NAMALWA (cell line): ENCODE measurements around the gene PDILT.
"Not testable (repeated sequence)": the region's sequence is repeated elsewhere in the genome, so short reads cannot be mapped to it uniquely, and the experiment has no call there.

Source experiments
- DNase-seq: peaks from one replicate; pipeline ENCODE4 v3.0.0-alpha.2; 2015; ENCODE audit warnings: low spot score

The PDILT gene, protein sequence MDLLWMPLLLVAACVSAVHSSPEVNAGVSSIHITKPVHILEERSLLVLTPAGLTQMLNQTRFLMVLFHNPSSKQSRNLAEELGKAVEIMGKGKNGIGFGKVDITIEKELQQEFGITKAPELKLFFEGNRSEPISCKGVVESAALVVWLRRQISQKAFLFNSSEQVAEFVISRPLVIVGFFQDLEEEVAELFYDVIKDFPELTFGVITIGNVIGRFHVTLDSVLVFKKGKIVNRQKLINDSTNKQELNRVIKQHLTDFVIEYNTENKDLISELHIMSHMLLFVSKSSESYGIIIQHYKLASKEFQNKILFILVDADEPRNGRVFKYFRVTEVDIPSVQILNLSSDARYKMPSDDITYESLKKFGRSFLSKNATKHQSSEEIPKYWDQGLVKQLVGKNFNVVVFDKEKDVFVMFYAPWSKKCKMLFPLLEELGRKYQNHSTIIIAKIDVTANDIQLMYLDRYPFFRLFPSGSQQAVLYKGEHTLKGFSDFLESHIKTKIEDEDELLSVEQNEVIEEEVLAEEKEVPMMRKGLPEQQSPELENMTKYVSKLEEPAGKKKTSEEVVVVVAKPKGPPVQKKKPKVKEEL

GRCh38 chr16:20404637-20405036 lies at the start of gene PDILT:
PDILT (minus strand) TSS chr16:20404737; CDS start chr16:20399300, 5,437 bp downstream.
- DNase-seq = no peak

GRCh38 chr16:20453633-20454032 lies 49.1 kb upstream of the PDILT start:
- DNase-seq = not testable (repeated sequence)

DNA sequence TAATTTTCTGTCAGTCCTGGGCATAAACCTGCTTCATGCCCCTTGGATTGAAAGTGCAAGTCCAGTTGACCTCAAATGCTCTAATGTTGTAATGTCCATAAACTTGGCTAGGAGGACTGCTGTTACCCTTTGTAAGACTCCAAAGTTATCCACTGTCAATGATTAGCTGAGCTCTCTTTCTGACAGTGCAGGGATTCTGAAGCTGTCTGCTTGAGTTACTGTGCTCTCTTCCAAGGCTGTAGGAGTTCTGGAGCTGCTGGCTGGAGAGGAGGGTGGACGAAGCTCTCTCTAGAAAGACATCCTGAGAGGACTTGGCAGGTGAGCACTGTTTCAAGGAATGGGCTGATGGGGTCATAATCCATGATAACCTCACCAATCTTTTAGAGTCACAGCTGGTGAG lies 46.8 kb upstream of the PDILT start, which contains the start of gene ACSM2A:
TSS of gene ACSM2A (plus strand) at position 158 of the 400 bp plus-strand sequence. CDS start 8,594 bp downstream, outside the sequence.
- not testable (repeated sequence) for DNase-seq

GRCh38 chr16:20446652-20447393 lies 42.3 kb upstream of the PDILT start:
- DNase-seq = not testable (repeated sequence)

DNA sequence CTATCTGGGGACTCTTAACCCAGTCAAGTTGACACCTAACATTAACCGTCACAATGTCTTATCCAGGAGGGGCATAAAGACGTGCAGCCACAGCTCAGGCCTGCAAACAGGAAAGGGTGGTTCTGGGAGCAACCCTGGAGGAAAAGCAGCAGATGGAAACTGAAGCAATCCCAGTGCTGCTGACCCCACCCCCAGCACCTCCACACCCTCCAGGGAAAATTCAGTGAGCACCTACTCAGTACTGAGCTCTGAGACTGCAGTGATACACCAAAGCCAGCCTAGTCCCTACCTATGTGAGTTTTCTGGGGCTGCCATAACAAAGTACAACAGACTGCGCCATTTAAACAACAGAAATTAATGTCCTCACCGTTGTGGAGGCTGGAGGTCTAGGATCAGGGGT lies 37.3 kb upstream of the PDILT start:
- not testable (repeated sequence) for DNase-seq

- DNase-seq = no peak
These were observed 36.7 kb upstream of the PDILT start for GRCh38 chr16:20441191-20441590.

DNA sequence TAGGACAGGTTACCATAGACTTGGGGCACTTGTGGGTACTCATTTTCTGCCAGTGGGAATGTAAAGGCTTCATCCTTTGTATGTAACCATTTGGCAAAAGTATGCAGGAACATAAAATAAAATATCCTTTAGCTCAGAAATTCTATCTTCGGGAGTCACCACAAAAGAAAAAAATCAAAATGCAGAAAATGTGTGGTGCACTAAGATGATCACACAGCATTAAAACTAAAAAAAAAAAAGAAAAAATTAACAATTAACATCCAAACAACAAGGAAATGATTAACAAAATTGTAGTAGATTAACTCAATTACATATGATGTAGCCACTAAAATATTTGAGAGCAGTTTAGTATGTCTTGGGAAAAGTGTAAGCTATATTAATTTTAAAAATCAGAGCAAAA lies 36.2 kb upstream of the PDILT start:
- DNase-seq = not testable (repeated sequence)

DNA sequence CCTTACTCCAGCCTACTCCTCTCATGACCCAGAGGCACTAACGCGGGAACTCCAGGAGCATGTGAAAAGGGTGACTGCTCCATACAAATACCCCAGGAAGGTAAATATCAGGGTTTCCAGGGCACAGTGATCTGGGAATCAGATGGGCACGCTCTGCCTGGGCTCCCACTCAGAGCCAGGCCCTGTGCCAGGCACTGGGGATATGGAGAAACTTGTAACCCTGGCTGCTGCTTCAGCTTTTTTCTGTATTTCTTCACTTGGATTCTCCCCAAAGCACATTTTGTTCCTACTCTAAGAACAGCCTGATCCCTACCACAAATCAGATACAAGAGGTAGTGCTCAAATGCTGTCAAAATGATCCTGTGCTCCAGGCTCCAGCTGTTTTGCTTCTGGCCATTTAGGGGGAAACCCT lies 35.3 kb upstream of the PDILT start:
- DNase-seq = not testable (repeated sequence)

- DNase-seq = not testable (repeated sequence)
These were observed 34.4 kb upstream of the PDILT start for GRCh38 chr16:20438950-20439349.

DNA sequence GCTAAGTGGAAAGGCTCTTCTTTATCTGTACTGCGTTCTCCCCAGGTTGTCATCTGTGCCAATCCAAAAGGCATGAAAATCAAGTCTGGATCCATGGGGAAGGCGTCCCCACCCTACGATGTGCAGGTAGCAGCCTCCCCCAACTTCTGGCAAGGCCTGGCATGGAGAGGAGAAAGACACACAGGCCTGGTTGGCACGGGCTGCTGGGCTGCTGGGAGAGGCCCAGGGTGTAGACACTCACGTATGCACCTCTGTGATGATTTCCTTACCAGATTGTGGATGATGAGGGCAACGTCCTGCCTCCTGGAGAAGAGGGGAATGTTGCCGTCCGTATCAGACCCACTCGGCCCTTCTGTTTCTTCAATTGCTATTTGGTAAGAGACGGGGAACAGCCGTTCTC lies 26.4 kb upstream of the PDILT start:
- no peak for DNase-seq

GRCh38 chr16:20430480-20430879 lies 25.9 kb upstream of the PDILT start:
- DNase-seq = not testable (repeated sequence)

DNA sequence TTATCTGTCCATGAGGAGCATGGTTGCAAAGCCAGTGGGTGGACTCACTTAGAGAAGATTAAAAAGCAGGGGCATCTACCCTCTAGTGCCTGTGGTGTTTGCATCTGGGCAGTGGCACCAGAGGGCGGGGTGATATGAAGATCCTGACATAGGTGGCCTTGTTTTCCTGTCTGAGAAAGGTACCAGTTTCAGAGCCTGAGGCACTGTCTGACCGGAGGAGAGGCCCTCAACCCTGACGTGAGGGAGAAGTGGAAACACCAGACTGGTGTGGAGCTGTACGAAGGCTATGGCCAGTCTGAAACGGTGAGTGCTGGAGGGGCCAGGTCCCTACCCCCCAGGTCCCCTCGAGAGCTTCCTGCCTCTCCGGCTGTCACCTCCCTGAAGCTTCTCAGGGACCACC lies 25.0 kb upstream of the PDILT start:
- DNase-seq = not testable (repeated sequence)

GRCh38 chr16:20427401-20427797 lies 22.9 kb upstream of the PDILT start:
- DNase-seq = not testable (repeated sequence)

GRCh38 chr16:20424129-20424866 lies 19.8 kb upstream of the PDILT start:
- DNase-seq = no peak

GRCh38 chr16:20423772-20424128 lies 19.2 kb upstream of the PDILT start:
- not testable (repeated sequence) for DNase-seq

DNA sequence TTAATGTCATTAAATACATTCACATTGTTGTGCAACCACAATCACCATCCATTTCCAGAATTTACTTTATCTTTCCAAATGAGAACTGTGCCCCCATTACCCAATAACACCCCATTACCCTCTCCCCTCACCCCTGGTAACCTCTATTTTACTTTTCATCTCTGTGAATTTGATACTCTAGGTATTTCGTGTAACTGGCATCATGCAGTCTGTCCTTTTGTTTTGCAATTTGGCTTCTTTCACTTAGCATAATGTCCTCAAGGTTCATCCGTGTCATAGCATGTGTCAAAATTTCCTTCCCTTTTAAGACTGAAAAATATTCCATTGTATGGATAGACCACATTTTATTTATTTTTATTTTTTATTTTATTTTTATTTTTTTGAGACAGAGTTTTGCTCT lies 17.2 kb upstream of the PDILT start:
- DNase-seq = not testable (repeated sequence)

DNA sequence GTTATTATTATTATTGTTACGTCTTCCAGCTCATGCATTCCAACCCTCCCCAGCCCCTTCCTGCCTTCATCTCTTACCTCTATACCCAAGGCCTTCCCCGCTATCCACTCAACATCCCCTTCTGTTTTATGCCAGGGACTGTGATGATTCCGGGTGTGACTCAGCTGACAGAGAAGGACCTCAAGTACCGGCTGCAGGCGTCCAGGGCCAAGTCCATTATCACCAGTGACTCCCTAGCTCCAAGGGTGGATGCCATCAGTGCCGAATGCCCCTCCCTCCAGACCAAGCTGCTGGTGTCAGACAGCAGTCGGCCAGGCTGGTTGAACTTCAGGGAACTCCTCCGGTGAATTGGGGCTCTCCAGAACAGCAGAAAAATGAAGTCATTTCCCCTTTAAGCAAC lies 14.6 kb upstream of the PDILT start:
- DNase-seq = not testable (repeated sequence)

DNA sequence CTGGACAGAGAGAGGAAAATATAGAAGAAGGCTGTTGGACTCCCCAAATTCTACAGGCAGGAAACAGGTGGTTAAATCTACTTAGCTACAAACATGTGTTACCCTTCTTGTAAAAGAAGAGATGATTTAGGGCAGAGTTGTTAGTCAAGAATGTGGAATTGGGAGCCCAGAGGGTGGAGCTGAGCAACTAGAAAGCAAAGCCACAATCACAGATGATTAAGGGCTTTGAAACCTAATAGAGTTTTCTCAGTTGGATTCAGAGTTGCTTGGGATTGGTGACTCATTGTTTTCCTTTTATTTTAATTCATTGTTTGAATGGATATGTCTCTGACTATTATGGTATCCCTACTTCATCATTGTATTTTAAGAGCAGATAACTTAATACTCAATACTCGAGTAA lies 11.0 kb upstream of the PDILT start:
- no peak for DNase-seq

GRCh38 chr16:20411055-20411454 lies 6.5 kb upstream of the PDILT start:
- no peak for DNase-seq

GRCh38 chr16:20410121-20410723 lies 5.7 kb upstream of the PDILT start:
- DNase-seq = no peak

DNA sequence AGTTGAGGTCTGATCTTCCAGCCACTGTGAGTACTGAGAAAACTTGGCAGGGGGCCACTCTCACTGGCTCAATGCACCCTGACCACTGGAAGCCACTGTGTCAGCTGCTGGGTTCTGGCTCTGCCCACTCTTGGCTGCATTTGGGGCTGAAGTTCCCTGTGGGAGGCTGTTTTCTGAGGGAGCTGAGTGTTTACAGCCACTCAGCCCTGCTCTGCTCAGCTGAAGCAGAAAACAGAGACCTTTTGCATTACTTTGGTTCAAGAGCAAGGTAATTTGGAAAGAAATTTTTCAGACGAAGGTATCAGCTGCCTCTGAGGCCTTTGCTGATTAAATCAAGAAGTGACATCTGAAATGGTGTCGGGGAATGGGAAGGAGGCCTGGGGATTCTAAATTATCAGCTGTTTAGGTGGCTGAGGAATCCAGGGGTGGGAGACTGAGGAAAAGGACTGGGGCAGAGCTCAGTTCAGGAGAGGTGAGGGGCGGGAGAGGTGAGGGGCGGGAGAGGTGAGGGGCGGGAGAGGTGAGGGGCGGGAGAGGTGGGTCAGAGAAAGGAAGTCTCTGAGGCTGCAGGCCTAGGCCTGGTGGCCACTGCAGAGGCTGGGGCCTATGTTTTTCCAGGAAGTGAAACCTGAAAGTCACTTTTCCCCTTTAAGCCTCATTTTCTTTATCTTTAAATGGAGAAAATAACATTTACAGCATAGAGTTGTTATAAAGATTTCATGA lies 5.0 kb upstream of the PDILT start, which contains the start of gene ACSM5:
TSS of gene ACSM5 (plus strand) at position 137 of the 723 bp plus-strand sequence. CDS start 1,951 bp downstream, outside the sequence.
- DNase-seq = no peak
